Measurements from ENCODE around the gene ANKRD11.
"Not testable (repeated sequence)": the region's sequence is repeated elsewhere in the genome, so short reads cannot be mapped to it uniquely, and the experiment has no call there.

ANKRD11 gene

GRCh38 chr16:89349947-89350633 is 140.3 kb downstream of the ANKRD11 start:
- no peak for DNase-seq (ENCODE audit: low read depth in 2 of 2)

- no peak for DNase-seq (ENCODE audit: low read depth in 2 of 2)
Measured at GRCh38 chr16:89347807-89348206, 142.6 kb downstream of the ANKRD11 start.

GRCh38 chr16:89346869-89347268 is 143.5 kb downstream of the ANKRD11 start:
- no peak for DNase-seq (ENCODE audit: low read depth in 2 of 2)

- no peak for DNase-seq (ENCODE audit: low read depth in 2 of 2)
Measured at GRCh38 chr16:89345642-89346150, 144.7 kb downstream of the ANKRD11 start.

GRCh38 chr16:89344846-89345611 is 145.3 kb downstream of the ANKRD11 start:
- no peak for DNase-seq (ENCODE audit: low read depth in 2 of 2)

- DNase-seq (ENCODE audit: low read depth in 2 of 2) = no peak
Measured at GRCh38 chr16:89344458-89344834, 145.9 kb downstream of the ANKRD11 start.

- no peak for DNase-seq (ENCODE audit: low read depth in 2 of 2)
Measured at GRCh38 chr16:89343501-89344457, 146.6 kb downstream of the ANKRD11 start.

GRCh38 chr16:89341697-89342694 is 148.4 kb downstream of the ANKRD11 start:
- no peak for DNase-seq (ENCODE audit: low read depth in 2 of 2)

GRCh38 chr16:89341279-89341678 is 149.1 kb downstream of the ANKRD11 start:
- DNase-seq (ENCODE audit: low read depth in 2 of 2) = no peak

GRCh38 chr16:89338863-89339262 is 151.5 kb downstream of the ANKRD11 start:
- DNase-seq (ENCODE audit: low read depth in 2 of 2) = no peak

GRCh38 chr16:89337965-89338364 is 152.4 kb downstream of the ANKRD11 start:
- no peak for DNase-seq (ENCODE audit: low read depth in 2 of 2)

- no peak for DNase-seq (ENCODE audit: low read depth in 2 of 2)
Measured at GRCh38 chr16:89335803-89336485, 154.4 kb downstream of the ANKRD11 start.

GRCh38 chr16:89334988-89335802 is 155.2 kb downstream of the ANKRD11 start:
- DNase-seq (ENCODE audit: low read depth in 2 of 2) = no peak

- DNase-seq (ENCODE audit: low read depth in 2 of 2) = no peak
Measured at GRCh38 chr16:89334461-89334860, 155.9 kb downstream of the ANKRD11 start.

- no peak for DNase-seq (ENCODE audit: low read depth in 2 of 2)
Measured at GRCh38 chr16:89334050-89334449, 156.3 kb downstream of the ANKRD11 start.

- not testable (repeated sequence) for DNase-seq (ENCODE audit: low read depth in 2 of 2)
Measured at GRCh38 chr16:89333401-89334001, 156.9 kb downstream of the ANKRD11 start.

GRCh38 chr16:89332902-89333245 is 157.5 kb downstream of the ANKRD11 start:
- DNase-seq (ENCODE audit: low read depth in 2 of 2) = no peak

- no peak for DNase-seq (ENCODE audit: low read depth in 2 of 2)
Measured at GRCh38 chr16:89332243-89332901, 158.0 kb downstream of the ANKRD11 start.
